ENCODE results near the gene NOTUM.

The NOTUM gene

DNA sequence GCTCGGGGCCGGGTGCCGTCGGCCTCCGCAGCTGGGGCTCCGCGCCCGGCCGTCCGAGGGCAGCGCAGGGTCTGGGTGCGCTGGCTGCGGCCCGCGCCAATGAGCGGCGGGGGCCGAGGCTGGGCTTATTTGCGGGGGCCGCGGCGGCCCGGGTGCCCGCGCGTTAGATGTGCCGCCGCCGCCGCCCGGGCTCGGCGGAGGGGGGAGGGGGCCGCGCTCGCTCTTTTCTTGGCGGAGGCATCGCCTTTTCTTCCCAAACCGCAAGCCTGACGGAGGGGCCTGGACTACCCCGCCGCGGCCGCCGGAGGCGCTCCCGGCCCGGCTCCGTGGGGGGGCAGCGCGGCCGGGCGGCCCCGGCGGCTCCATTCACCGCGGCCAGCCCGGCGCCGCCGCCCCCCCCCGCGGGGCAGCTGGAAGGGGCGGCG is at the start of gene NOTUM:
TSS of gene NOTUM (minus strand) at position 101 of the 425 bp plus-strand sequence. CDS start 278 bp downstream, outside the sequence.
- DNase-seq = peak; percentile 27

DNA sequence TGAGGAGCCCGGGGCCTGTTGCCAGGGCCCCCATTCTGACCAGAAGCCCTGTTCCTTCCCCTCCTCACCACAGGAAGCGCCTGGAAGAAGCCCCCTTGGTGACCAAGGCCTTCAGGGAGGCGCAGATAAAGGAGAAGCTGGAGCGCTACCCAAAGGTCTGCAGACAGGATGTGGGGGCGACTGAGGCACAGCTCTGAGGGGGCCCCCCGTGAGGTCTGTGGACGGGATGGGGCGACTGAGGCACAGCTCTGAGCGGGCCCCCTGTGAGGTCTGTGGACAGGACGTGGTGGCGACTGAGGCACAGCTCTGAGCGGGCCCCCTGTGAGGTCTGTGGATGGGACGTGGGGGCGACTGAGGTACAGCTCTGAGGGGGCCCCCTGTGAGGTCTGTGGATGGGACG is 48.4 kb upstream of the NOTUM start:
- DNase-seq = no peak

DNA sequence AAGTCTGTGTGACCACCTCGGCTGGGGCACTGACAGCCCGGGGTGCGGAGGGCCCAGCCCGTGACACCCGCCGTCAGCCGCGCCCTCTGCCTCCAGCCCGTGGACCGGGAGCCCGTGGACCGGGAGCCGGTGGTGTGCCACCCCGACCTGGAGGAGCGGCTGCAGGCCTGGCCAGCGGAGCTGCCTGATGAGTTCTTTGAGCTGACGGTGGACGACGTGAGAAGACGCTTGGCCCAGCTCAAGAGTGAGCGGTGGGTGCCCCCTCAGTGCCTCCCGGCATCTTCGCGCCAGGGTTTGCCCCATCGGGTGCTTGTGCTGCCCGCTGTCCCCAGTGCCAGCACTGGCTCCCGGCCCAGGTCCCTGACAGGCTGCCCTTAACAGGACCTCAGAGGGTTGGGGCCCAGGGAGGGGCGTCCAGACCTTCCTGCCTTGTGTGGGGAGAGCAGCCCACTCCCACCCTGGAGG is 48.0 kb upstream of the NOTUM start:
- no peak for DNase-seq

DNA sequence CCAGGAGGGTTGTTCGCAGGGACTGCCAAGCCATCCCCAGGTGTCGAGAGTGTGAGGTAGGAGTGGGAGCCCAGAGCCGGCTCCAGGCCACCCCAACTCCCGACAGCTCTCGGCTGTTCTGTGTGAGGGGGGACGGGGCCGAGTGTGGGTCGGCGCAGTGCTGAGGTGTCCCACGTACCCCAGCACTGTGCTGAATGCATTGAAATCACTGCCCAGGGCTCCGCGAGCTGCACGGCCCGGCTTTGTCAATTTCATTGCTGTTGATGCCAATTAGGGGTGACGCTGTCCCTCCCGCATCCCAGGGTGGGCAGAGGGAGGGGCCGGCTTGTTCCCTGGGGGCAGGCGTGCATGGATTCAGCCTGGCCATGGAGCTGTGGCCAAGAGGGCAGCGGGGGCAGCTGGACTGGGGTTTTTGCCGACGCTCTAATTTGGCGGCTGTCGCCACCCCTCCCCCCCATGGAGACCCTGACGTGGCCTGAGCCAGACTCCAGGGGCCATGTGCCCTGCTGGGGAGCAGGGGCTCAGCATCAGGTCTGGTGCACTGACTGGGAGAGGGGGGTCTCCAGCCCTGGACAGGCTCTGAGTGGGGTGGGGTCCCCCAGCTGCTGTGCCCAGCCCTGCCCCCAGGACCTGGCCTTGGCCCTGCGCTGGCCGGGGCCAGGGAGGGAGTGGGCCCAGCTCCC is 47.4 kb upstream of the NOTUM start:
- no peak for DNase-seq

DNA sequence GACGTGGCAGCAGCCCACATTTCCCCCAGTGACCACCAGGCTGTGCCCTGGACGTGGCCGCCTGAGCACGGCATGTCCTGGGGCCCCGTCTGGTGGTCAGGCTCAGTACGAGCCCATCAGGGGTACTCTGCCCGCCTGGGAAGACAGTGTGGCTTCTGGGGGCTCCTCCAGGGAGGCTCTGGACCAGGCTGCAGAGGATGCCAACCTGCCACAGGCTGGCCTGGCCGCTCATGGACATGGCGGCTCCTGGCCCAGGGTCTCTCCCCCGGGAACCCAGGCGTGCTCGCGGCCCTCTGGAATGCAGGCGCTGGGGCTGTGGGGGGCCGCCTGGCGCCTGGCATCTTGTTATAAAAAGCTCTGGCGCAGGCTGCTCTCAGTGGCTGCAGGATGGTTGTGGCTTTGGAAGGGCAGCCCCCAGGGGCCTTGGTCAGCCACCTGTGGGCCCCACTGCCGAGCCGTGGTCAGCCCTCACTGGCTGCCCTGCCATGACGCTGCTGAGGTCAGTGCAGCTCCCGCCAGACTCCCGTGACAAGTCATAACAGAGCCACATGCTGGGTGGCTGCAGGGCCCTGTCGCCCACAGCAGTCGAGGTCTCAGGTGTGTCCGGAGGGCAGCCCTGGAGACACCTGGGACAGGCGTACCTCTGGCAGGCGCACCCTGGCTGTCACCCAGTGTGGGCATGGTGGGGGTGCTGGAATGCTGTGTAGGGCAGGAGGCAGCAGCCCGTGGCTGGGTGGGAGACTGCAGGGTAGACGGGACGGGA is 46.7 kb upstream of the NOTUM start:
- no peak for DNase-seq

DNA sequence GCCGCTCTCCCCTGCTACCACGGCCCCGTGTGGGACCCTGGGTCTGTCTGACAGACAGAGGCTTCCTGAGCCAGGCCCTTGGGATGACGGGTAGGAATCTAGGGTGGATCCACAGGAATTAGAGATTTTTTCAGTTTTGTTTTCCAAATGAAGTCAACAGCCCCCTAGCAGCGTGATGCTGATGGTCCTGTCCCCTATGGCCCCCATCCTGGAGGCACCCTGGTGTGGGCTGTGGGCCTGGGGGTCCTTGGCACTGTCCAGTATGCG is 46.2 kb upstream of the NOTUM start:
- DNase-seq = no peak

DNA sequence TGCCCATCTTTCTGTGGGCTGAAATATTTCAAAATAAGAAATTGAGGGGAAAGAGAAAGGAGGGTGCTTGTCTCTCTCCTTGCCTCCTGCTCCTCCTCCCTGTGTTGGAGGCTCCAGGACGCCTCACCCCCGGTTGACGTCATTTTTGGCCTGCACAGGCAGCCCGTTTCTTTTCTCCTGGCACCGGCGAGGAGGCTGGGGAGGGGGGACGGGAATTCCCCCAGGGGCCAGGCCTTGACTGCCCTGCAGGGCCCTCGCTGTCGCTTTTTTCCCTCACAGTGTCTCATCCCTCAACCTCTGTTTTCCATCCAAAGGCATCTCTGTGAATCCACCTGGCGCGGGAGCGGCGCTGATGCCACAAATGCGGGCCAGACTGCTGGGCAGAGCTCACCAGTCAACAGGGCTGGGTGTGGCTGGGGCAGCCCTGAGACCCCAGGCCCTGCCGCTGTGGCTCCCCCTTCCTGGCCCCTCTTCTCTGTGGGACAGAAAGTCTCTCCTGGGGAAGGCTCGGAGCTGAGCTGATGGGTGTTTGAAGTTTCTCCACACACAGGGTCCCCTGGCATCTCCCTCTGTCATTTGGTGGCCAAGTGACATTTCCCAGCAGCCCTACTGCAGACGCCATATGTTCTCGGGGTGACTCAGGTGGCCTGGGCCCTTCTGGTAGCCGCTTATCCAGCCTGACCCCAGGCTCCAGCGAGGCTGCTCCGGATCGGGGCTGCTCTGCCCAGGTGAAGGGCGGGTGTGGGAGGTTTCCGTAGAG is 45.7 kb upstream of the NOTUM start:
- DNase-seq = no peak

DNA sequence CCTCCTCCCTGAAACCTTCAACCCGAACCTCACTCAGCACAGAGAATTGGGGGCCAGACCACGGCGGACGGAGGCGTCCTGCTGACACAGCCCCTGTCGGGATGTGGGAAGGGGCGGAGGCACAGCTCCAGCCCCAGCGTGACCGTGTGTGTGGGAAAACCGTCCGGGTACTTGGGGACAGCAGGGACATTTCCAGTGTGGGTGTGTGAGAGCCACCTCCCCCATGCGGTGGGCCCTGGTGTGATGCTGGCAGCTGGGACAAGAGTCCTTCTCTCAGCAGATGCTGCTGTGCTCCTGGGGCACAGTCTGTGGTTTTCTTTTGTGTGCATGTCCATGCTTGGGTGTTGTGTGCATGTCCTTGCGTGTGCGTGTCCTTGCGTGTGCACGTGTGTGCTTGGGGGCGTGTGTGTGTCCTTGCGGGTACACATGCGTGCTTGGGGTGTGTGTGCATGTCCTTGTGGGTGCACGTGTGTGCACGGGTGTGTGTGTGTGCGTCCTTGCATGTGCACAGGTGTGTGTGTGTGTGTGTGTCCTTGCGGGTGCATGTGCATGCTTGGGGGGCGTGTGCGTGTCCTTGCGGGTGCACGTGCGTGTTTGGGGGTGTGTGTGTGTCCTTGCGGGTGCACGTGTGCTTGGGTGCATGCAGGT is 44.8 kb upstream of the NOTUM start:
- no peak for DNase-seq

DNA sequence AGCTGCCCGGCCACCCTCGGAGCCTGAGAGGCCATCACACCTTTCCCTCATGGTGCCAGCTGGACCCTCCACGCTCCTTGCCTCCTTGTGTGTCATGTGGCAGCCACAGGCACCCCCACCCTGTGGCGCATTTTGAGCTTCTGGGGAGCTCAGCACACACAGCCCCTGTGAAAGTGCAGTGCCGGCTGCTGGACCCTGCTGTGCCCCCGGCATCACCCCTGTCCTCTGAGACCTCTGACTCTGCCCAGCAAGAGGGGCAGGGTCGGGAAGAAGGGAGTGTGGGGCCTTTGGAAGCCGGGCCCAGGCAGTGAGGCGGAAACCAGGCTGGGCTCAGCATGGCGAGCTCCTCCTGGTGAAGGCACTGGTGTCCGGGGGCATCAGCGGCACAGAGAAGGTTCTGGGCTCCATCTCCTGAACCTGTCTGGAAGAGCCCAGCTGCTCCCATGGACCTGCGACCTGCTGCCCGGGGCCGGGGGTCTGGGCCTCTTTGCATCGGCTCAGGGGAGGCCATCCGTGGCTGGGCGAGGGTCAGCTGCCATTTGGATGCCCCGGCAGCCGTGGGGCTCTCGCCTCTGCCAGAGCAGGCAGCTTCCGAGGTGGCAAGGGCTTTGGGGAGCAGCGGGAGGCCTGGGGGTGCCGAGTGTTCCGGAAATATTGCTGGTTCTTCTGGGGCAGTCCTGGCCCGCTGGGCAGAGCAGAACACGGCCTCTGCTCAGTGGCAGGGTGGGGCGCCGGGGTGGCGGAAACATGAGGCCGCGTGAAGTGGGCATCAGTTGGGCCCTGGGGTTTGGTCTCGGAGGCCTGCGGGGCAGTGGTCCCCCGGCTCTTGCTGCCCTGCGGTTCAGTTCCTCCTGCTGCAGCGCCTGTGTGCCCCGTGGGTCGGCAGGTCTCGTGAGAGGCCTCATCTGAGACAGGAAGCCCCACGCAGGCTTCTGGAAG is 43.8 kb upstream of the NOTUM start:
- DNase-seq = no peak

DNA sequence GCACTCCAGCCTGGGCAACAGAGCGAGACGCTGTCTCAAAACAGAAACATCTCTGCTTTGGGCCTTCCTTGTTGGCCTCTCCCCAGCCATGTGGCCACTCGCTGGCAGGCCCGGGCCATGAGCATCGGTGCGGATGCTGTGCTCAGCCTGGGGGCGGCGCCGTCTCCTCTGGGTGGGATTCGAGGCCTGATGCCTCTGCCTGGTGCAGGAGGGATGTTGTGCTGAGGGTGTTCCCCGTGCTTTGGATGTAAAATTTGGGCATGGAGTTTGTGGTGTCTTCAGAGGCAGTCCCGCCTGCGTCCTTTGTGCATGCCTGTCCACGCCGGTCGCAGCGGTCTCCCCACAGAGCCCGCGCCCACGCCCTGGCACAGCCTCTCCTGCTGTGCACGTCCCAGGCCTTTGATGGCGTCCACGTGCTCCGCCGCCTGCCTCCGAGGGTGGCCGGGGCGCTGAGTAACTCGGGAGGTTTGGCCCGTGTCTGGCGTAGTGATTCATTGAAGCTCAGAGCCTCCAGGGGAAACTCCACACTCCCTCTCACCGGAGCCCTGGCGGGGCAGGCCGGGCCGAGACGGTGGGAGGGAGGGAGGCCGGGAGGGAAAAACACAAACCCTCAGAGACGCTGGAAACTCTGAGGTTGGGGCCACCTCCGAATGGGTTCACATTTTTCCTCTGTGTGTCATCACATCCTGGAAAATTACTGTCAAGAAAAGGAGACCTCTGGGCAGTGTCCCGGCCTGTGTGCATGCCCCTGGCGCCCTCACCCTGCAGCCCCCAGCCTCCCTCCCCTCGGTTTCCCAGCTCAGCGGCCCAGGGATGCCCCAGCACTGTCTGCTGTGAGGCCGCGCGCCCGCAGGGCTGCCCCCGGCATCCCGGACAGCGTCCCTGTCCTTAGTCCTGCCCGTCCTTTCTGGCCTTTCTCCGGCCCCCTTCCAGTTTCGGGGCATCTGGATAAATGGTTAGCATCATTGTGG is 42.7 kb upstream of the NOTUM start:
- DNase-seq = no peak

DNA sequence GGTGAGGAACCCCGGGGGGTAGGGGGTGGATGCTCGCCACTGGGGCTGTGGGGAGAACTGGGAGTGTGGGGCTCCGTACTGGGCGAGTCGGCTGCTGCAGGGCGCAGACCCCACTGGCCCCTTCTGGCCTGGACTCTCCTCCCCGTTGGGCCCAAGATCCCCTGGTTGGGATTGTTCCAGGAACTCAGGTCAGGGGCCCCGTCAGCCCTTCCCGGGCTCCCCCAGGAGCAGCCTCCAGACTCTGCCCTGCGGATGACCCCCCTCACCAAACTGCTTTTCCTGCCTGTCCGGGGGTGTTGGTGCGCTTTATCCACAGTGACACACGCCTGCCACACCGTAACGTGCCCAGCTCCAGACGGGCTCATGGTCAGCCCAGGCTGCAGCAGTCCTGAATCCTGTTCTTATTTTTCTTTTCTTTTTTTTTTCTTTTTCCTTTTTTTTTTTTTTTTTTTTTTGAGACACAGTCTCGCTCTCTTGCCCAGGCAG is 40.6 kb upstream of the NOTUM start:
- no peak for DNase-seq

DNA sequence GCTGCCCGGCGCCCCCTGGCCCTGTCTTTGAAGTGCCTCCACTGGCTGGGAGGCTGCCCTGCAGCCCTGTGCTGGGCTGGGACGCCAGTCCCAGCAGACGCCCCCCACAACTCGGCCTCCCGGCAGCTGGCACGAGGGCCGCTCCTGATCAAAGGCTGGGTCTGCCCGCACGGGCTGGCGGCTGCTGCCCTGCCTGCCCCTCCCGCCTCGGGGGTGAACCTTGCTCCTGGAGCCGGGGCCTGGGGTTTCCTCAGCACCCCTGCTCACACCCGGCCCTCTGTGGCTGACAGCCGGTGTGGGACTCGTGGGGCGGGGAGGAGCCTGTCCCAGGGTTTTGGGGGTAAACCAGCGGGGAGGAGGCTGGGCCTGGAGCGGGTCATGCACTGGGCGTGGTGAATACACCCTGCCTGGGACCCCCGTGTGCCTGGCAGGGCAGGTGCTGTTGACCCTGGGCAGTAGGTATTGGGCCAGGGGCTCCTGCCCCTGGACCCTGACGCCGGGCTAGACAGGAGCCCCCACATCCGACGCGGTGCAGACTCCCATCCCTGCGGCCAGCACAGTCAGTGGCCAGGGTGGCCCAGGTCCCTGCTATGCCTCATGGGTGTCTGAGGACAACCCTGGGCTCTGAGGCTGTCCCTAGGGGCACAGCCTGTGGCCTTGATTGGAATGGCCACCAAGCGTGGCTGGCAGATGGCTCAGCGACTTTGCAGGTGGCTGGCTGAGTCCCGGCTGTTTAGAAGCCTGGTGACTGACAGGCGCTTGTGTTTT is 40.0 kb upstream of the NOTUM start:
- DNase-seq = no peak

DNA sequence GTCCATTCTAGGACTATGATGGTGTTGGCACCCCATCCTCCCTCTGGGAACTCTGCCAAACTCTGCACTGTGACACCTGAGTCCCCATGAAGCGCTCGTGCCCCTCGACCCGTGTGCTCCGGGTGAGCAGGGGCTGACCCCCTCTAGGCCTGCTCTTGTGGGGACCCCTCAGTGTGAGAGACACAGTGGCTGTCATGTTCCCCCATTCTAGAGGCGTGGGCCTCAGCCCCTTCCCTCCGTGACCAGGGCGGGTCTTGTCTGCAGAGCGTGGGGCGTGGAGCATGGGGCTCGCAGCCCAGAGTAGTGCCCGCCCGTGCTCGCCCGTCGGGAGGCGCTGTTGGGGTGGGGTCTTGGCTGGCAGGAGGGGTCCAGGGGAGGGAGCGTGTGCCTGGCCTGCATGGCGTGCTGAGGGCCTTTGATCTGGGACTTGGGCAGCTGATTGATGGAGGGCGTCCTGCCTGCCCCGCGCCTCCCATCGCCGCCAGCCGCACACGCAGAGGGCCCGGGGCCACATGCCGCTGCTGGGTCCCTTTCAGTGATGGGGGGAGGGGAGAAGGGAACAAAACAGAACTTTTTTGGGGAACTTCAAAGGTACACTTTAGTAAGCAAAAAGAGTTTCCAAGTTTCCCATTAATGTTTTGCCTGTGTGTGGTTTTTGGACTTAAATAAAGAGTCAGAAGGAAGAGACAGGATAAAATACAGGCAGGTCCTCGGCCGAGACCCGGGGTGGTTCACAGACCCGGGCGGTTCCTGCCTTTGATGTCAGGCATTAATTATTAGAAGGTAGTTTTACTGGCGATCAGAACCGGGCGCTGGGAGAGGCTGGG is 39.2 kb upstream of the NOTUM start:
- DNase-seq = no peak

DNA sequence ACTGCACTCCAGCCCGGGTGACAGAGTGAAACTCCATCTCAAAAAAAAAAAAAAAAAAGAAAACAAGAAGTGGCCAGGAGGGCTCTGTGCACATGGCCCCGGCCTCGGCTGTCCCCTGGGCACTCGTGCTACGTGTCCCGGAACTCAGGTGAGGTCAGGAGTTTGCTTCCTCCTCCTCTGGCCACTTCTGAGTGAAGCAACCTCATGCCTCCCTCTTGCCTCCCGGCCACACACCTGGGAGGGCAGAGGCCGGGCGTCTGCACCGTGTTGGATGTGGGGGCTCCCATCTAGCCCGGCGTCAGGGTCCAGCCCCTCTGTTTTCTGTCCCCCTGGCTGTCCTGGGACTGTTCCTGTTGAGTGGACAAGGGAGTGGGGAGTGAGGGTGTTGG is 38.6 kb upstream of the NOTUM start:
- DNase-seq = no peak

DNA sequence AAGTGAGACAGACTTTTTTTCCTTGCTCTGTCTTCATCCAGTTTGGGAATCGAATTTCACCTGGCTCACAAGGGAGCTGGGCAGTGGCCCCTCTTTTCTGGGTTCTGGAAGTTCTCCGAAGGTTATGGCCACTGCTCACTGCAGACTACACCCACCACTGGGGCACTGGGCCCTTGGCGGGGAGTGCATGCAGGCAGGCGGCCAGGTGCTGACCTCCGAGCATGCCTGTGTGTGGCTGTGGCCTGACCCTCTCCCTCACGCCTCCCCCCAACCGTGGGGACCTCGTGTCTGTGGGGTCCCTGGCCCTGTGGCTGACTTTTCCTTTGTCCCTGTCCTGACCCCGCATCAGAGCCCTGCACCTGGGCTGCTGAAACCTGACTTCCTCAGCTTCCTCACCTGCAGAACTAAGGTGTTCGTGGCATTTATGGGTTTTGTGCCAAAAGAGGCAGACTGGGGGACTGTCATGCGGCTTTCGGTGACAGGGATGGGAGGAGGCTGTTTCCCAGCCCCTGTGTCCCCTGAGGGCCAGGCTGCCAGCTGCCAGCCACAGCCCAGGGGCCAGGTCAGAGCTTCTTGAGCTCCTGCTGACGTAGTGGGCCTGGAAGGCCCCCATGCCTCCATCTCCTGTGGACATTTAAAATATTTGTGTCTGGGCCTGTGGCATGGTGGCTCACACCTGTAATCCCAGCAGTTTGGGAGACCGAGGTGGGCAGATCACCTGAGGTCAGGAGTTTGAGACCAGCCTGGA is 37.9 kb upstream of the NOTUM start:
- no peak for DNase-seq

DNA sequence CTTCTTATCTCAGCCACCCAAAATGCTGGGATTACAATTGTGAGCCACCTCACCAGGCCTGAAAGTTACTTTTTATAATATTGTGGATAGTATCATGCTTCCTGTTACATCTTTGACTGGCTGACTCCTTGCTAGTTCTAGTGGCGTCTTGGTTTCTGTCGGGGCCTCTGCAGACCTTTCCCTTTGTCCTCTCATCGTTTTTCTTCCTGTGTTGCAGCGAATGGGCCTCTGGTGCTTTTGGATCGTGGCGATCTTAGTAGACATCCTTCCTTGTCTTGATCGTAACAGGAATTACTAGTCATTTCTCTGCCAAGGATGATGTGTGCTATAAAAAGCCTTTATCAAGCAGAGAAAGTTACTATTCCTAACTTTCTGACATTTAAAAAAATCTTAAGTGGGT is 37.2 kb upstream of the NOTUM start:
- DNase-seq = no peak

DNA sequence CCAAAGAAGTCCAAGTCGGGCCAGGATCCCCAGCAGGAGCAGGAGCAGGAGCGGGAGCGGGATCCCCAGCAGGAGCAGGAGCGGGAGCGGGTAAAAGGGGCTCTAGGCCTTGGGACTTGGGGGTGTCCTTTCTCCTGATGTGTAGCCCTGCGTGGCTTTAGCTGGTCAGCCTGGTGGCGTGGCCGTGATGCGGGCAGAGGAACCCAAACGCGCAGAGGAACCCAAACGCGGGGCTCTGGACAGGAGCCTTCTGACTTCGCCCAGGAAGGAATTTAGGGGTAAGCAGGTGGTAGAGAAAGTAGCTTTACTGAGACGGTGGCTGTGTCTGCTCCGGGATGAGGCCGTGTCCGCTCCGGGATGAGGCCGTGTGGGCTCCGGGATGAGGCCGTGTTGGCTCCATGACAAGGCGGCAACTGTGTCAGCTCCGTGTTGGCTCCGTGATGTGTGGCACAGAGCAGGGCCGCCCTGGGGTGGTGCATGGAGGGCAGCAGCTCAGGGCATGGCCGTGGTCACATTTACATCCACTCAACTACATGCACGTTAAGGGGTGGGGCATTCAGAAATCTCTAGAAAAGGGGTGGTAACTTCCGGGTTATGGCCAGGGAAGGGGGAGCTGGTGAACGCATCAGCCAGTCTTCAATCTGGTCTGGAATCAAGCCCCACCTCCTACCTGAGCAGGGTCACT is 35.9 kb upstream of the NOTUM start:
- DNase-seq = no peak

DNA sequence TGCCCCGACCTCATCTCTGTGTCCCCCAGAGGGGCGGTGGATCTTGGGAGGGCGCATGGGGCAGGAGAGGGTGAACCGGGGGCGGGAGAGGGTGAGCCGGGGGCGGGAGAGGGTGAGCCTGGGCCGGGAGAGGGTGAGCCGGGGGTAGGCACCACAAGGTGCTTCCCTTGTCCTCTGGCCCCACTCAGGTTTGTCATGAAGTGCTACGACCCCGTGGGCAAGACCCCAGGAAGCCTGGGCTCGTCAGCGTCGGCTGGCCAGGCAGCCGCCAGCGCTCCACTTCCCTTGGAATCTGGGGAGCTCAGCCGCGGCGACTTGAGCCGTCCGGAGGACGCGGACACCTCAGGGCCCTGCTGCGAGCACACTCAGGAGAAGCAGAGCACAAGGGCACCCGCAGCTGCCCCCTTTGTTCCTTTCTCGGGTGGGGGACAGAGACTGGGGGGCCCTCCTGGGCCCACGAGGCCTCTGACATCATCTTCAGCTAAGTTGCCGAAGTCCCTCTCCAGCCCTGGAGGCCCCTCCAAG is 35.3 kb upstream of the NOTUM start:
- DNase-seq = no peak
